HG03571 (cell line): ENCODE measurements around the gene SLC4A9.
"Not testable (repeated sequence)": the region's sequence is repeated elsewhere in the genome, so short reads cannot be mapped to it uniquely, and the experiment has no call there.

Experiments used
- ATAC-seq: cut with Tn5 transposase; IDR thresholded peaks from one replicate; pipeline ENCODE4 v1.9.1; 2021; ENCODE audit not compliant: unreplicated experiment

Gene SLC4A9

DNA sequence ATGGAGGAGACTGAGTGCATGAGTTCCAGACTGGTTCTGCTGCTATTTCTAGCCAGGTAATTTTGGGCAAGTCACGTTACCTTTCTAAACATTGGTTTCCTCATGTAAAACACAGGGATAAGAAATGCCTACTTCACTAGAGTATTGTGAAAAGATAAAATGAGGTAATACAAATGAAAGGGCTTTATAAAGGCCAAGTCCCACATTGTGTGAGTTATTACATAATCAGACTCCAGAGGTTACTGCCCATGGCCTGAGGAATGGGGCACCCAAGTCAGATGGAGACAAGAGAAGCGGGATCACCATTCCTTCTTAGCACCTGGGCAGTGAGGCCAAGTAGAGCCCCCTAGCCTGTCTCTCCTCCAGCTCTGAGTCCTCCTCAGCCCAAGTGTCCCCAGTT lies 21.1 kb upstream of the SLC4A9 start:
- no peak for ATAC-seq

DNA sequence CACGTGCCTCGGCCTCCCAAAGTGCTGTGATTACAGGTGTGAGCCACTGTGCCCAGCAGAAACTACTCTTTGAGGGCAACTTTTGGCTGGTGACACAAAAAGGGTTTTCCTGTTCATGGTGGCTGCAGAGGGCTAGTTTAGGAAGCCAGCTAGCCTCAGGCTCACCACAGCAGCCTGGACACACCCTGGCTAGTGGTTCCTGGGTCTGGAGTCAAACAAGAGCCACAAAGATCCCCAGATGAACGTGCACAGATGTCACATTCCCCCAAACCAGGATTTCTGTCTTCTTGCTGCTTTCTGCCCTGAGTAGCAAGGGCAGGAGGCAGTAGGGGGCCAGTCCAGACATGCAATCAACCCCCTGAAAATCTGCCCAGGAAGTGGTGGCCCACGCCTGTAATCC lies 20.4 kb upstream of the SLC4A9 start:
- ATAC-seq: no peak

DNA sequence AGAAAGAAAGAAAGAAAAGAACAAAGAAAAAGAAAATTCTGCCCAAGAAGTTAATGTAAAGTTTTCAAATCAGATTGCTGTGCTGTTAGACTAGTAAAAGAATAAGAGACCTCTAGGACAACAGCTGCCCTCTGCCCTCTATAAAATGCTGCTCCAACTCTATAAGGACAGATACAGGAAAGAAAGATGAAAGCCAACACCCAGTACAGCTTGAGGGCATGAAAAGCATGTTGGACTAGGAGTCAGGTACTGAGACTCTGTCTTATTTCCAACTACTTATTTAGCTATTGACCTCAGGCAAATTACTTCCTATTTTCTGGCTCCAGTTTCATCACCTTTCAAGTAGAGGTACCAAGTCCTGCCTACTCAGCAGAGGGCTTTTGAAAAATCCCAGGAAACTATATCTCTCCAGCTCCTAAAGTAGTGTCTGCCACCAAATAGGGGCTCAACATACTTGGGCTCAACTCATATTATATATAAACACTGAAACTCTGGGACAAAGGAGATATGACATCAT lies 19.3 kb upstream of the SLC4A9 start:
- ATAC-seq: no peak

DNA sequence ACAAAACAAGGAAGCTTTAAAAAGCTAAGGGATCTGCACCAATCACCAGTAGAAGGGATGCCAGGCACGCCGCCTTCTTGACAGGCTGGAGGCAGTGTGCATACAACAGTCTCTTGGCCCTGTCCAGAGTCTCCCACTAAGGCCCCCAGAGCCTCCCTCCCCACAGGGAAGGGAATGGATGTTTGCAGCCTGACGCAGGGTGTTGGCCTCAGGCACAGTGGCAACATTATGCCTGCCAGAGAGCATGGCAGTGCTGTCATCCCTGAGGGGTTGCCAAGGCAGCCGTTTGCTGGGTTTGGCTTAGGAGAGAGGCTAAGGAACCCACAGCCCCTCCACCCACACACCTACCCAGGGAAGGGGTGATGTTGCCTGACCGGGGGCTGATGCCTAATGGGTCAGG lies 18.4 kb upstream of the SLC4A9 start:
- ATAC-seq: no peak

DNA sequence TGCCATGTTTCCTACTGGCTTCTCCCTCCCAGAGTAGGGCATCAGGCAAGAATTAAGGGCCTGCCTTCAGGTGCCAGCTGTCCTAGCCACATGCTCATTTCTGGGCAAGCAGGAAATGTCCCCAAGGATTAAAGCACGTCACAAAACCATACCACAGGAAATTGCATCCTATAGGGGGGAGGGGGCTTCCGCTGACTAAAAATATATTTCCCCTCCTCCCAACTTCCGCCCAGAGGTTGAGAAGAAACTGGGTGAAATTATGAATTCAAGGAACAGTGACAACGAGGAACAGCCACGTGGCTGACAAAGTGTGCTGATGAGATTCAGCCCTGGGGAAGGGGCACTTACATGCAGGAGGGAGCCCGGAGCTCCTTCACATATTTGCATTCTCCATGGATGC lies 17.7 kb upstream of the SLC4A9 start:
- ATAC-seq: no peak

DNA sequence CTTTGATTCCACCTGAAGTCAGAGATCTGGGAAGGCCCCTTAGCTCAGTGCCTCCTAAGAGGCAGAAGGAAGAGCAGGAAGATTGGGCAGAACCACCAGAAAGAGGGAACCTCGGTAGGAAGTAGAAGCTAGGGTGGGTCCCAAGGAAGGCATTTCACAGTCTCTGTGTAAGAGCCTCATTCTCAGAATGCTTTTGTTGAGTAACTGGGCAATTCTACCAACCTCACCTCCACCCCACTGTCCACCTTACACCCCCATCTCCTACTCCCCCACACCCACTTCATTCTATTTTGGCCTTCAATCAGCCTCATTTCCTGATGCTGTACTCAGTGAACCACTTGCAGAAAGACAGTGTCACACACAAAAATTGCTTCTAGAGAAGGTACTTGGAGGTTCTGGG lies 17.1 kb upstream of the SLC4A9 start:
- no peak for ATAC-seq

DNA sequence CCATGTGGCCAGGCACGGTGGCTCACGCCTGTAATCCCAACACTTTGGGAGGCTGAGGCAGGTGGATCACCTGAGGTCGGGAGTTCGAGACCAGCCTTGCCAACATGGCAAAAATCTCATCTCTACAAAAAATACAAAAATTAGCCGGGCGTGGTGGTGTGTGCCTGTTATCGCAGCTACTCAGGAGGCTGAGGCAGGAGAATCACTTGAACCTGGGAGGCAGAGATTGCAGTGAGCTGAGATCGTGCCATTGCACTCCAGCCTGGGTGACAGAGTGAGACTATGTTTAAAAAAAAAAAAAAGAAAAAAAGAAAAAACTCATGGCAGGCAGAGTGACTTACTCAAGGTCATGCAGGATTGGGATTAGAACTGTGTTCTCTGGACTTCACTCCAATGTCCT lies 16.1 kb upstream of the SLC4A9 start:
- not testable (repeated sequence) for ATAC-seq

DNA sequence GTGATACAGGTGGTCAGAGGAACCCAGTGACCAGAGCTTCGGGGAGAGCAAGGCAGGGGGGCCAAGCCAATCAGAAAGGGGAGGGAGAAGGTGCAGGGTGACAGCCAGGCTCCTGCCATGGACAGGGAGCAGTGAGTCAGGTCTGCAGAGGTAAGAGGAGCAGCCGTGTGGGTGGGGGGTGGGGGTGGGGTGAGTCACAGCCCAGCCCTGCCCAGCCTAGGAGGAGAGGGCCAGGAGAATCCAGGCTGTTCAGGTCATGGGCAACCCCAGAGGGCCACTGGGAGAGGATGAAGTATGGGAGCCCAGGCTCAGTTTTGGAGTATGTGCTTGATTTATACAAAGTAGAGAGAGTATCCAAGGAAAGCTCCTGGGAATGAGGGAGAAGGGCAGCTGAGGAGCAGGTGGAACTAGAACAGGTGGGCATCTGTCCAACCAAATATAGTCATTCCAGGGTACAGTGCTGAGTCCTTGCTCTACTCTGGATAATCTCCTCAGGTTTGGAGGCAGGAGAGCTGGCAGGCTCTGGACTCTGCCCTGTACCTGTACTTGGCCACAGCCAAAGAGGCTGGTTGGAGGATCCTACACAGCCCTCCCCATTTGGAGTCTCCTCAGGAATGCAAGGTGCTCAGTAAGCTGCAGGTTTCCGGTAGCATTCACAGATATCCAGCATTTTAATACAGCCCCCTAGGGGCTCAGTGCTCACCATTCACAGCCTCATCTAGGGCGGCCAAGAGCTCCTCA lies 15.1 kb upstream of the SLC4A9 start:
- ATAC-seq: no peak

DNA sequence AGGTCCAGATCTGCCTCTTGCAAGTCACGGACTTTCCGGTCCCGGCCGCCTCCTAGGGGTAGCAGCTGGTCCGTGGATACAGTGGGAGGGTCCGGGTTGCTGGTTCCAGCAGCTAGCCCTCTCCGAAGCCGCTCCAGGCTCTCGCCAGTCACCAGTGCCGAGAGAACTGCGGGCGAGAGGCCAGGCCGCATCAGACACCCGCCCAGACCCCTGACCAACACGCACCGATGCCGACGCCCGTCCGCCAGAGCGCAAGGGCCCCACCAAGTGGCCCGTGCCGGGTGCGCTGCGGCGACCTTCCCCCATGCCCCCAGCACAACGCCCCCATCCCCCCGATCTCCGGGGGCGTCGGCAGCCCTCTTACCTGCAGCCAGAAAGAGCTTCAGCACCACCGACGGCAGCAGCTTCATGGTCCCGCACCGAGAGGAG lies 14.1 kb upstream of the SLC4A9 start:
- no peak for ATAC-seq

DNA sequence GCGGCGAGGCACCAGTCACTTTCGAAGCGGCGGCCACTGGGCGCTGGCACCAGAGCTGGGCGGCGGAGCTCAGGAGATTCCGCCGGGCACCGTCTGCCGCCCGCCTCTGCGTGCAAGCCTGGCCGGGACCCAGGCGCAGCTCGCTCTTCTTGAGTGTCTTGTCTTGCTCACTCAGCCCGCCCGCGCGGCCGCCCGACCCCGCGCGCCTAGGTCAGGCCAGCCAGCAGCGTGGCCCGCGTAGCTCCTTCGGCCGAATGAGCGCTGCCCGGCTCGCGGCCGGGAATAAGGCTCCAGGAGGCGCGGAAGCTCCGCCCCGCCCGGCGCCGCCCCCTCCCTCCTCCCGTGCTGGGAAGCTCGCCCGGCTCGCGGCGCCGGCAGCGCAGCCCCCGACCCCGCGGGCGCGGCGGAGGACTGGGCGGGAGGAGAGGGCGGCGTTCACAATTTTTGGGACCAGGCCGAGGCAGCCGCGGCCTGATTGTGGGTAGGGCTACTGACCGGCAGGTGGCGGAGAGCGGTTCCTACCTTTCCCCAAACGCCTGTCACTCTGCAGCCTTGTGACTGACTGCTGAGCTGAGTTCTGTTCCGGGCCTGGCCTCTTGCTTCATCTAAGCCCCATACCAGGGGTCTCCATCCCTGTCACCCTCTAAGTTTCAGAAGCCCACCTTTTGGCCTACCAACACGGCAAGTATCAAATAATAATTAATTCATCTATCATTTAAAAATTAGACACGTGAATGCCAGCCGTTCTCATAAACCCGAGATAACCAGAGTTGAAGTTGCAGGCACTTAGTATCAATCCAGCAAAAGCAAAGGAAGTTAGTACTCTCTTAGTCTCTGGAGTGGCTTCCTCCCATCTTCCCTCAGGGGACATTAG lies 13.4 kb upstream of the SLC4A9 start, which contains the start of gene HBEGF:
TSS of gene HBEGF (minus strand) at position 256 of the 874 bp plus-strand sequence. CDS start 275 bp downstream, outside the sequence.
- peak; percentile 61 for ATAC-seq

DNA sequence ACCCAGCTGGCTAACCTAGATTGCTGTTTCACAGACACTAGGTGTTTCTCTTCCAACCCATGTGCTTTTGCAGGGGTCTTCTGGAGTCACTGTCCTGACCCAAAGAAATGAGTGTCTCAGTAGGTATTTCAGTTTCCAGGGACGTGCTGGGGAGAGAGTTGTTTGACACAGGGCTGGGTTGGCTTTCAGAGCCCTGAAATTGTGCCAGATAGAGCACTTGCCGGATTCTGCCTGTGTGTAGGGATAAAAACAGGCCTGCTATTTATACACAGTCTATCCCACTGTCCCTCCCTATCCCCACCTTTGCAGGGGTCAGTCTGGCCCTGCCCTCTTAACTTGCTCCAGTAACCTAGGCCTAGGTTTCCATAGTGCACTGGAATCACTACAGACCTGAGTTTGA lies 12.6 kb upstream of the SLC4A9 start:
- ATAC-seq: no peak

DNA sequence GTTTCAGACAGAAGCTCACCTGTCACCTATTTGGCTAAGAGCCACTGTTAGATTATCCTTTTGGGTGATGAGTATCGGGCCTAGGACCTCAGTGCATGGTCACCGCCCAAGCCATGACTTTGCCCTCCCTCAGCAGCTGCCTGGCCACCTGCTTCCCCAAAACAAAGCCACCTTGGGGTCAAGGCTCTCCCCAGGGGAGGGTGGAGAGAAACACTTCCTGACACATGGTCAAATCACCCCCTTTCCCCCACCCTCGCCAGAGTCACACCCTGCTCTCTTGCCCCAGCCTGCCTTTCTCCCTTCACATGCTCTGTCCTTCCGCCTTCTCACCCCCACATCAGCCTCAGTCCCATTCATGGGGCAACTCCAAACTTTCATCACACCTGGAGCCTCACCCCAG lies 11.9 kb upstream of the SLC4A9 start:
- no peak for ATAC-seq

DNA sequence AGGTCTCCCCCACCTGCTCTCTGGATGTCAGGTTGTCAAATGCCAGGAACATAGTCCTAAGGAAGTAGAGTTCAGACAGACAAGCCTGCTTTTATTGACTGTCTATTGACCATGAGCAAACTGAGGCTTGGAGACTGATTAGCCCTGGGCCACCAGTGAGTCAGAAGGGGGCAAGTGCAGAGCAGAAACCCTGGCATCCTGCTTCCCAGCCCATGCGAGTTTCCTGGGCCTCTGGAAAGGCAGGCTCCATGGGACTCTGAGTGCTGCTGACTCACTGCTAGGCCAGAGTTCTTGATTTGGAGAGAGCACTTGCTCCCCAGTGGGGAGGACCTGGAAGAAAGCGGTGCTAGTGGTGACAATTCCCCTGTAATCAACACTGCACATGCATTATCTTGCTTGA lies 10.8 kb upstream of the SLC4A9 start:
- no peak for ATAC-seq

DNA sequence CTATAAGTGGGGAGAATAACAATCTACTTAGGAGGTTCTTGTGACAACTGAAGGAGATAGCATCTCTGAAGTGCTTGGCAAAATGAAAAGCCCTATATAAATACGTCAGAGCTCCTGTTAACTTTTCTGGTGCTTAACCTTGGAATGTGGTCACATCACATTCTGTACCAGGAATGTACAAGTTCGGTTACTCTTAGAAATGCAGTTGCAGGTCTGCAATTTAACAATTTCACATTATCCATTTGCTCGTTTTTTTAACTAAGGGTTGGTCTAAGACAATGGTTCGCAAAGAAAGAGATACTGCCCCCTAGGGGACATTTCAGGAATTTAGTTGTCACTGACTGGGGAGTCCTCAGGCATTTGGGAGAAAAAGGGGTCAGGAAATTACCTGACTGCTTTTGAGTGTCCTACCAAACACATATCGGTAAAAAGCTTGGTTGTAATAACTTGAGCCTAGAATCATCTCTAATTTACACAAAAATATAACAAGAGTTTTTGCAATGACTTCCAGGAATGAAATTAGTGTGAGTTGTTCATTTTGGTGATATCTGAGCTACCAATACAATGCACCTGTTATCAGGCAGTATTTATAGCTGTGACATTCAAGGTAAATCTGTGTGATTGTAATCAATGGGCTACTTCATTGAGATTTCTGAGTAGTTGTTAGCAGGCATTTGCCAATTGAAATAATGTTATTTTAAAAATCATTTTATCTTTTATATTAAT lies 8.2 kb upstream of the SLC4A9 start:
- ATAC-seq: peak; percentile 50

DNA sequence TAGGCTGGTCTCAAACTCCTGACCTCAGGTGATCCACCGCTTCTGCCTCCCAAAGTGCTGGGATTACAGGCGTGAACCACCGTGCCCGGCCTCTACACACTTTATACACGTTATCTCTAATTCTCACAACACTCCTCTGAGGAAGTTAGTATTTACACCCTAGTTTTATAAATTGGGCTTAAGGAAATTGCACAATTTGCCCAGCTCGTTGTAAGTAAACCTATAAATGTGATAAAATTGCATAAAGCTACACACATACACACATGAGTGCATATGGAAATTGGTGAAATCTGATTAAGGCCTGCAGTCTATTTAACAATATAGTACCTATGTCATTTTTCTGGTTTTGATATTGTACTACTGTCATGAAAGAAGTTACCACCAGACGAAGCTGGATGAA lies 4.4 kb upstream of the SLC4A9 start:
- no peak for ATAC-seq

DNA sequence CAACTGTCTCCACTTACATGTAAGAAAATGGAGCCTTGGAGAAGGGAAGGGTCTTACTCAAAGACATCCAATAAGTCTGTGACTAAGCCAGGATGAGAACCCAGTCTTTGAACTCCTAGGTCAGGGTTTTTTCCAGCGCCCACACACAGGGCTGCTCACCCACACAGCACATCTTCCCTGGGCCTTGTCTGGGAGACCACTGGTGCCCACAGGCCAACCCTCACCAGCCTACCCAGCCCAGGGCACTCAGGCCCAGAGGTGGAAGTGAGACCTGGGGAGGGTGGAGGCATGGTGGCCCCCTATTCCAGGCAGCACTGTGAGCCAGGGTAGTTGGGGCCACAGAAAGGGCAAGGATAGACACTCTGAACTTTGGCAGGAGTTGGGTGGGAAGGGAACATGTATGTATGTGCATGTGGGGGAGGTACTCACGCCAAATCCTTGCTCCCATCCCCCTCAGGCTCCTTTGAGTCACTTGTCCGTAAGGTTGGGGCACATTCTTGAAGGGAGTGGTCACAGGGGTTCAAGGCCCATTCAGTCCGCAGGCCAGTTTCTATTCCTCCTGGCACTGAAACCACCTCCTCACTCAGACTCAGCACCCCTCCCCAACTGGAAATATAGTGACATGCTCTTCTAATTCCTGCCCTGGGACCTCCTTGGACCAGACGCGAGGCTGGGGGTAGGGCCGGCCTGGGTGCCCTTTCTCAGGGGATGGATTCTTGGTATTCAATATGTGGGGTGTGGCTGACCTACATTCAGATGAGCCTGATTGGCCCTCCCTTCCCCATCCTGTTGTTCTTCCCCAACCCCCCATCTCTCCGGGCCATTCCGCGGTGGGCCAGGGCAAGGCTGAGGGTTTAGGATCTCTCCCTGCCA lies 2.9 kb upstream of the SLC4A9 start:
- peak; percentile 25 for ATAC-seq

DNA sequence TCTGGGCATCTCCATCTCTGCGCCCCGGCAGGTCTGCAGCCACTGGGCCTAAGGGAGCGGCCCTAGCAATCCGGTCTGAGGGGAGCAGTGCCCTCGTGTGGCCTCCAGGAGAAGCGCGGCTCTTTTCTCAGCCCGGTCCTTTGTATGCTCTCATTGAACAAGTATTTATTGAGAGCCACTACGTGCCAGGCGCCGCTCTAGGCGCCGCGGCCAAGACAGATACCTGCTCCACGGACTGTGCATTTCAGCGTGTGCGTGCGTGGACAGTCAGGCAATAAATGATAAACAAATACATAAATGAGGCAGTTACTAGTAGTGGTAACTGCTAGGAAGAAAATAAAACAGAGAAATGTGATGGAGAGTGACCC lies 2.3 kb upstream of the SLC4A9 start:
- peak; percentile 92 for ATAC-seq

DNA sequence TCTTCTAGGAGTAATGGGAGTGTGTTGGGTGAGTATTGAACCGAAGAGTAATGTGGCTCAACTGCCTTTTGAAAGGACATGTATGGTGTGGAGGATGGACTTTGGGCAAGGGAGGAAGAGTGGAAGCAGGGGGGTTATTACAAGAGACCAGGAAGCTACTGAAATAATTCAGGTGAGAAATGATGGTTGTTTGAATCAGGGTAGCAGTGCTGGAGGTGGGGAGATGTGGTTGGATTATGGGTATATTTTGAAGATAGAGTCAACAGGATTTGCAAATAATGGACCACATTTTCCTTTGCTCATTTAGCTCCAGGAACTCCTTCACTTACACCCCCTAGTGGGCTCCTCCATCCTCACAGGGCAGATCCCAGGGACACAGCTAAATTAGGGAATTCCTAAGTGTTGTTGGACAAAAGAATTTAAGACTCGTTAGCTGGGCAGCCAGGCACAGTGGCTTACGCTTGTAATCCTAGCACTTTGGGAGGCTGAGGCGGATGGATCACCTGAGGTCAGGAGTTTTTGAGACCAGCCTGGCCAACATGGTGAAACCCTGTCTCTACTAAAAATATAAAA lies 1.2 kb upstream of the SLC4A9 start:
- ATAC-seq: no peak

DNA sequence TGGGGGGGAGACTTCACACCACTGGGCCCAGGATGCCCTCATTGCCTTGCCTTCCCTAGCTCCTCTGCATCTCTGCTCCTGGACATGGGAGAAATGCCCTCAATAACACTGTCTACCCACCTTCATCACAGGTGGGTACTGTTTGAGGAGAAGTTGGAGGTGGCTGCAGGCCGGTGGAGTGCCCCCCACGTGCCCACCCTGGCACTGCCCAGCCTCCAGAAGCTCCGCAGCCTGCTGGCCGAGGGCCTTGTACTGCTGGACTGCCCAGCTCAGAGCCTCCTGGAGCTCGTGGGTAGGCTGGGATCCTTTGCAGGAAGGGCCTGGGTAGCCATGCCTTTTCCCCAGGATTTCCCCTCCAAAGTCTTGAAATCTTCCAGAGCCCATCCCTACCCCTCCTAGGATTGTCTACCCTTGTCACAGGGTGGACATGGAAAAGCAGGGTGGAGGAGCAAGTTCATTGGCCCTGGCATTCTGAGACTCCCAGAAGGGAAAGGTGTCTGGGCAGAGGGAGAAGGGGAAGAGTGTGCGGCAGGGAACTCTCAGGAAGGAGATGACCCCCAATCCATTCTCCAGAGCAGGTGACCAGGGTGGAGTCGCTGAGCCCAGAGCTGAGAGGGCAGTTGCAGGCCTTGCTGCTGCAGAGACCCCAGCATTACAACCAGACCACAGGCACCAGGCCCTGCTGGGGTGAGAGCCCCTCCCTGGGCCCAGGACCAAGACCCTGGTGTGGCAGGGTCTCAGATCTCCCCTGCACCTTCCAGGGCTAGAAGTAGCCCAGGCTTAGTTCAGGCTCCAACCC lies 886 bp downstream of the SLC4A9 start:
- no peak for ATAC-seq
